Spleen (tissue), 11 donors: ENCODE results near the gene C5orf63. TPM values are rescaled to one million over a fixed set of nuclear protein-coding genes. Genes with fewer than 3 reads are reported as not detected.
"Not testable (repeated sequence)": the region's sequence is repeated elsewhere in the genome, so short reads cannot be mapped to it uniquely, and the experiment has no call there.

ENCODE experiments used
- DNase-seq: peaks from one replicate; pipeline ENCODE4 v3.0.0-alpha.2; 2020
- H3K27ac ChIP-seq, 8 donors: fragments of 200-600 bp; sonication (generic) in 7 of 8; 1 replicate in 4 of 8; 2 replicates in 4 of 8; pipeline versions ENCODE4 v1.5.0 to v1.8.0; 2016 to 2021; ENCODE audit warnings: inconsistent platforms in 4 of 8, mild to moderate bottlenecking in 4 of 8, moderate library complexity in 1 of 8
- H3K27me3 ChIP-seq, 7 donors: fragments of 200-600 bp; sonication (generic) in 6 of 7; replicated peaks in 1 of 7; 1 replicate in 4 of 7; 2 replicates in 3 of 7; pipeline versions ENCODE4 v1.5.0 to v1.8.0; 2016 to 2021; ENCODE audit warnings: inconsistent platforms in 3 of 7, mild to moderate bottlenecking in 1 of 7
- H3K36me3 ChIP-seq, 6 donors: fragments of 200-600 bp; sonication (generic) in 5 of 6; 1 replicate in 4 of 6; 2 replicates in 2 of 6; pipeline versions ENCODE4 v1.5.0 to v1.8.0; 2016 to 2021; ENCODE audit warnings: inconsistent platforms in 2 of 6
- H3K4me1 ChIP-seq, 6 donors: fragments of 200-600 bp; sonication (generic) in 5 of 6; 1 replicate in 3 of 6; 2 replicates in 3 of 6; pipeline versions ENCODE4 v1.5.0 to v1.8.0; 2016 to 2021; ENCODE audit warnings: inconsistent platforms in 3 of 6
- H3K4me3 ChIP-seq, 8 donors: fragments of 200-600 bp; sonication (generic) in 7 of 8; 1 replicate in 4 of 8; 2 replicates in 4 of 8; pipeline versions ENCODE4 v1.5.0 to v1.8.0; 2016 to 2021; ENCODE audit warnings: inconsistent platforms in 4 of 8, mild to moderate bottlenecking in 4 of 8, moderate library complexity in 2 of 8
- H3K9me3 ChIP-seq, 8 donors: fragments of 200-600 bp; sonication (generic) in 7 of 8; 1 replicate in 4 of 8; 2 replicates in 4 of 8; pipeline versions ENCODE4 v1.5.0 to v1.8.0; 2016 to 2021; ENCODE audit warnings: inconsistent platforms in 4 of 8
- CTCF ChIP-seq, 11 experiments: fragments of 200-600 bp in 7 of 11; fragments of 450-650 bp in 4 of 11; sonication (generic) in 4 of 11; IDR thresholded peaks in 8 of 11; conservative IDR thresholded peaks in 3 of 11; 1 replicate in 7 of 11; 2 replicates in 4 of 11; pipeline versions ENCODE4 v1.4.0 to v1.8.0; 2016 to 2021; ENCODE audit warnings: antibody characterized with exemption in 11 of 11, inconsistent platforms in 4 of 11, mild to moderate bottlenecking in 1 of 11
- POLR2A ChIP-seq, 3 donors: fragments of 450-650 bp; IDR thresholded peaks; one replicate each; pipeline ENCODE4 v1.5.1; 2017; ENCODE audit warnings: antibody characterized with exemption in 3 of 3, mild to moderate bottlenecking in 1 of 3
- POLR2AphosphoS5 ChIP-seq, 3 donors: sonication (generic); formaldehyde crosslinking; IDR thresholded peaks; one replicate each; pipeline ENCODE4 v1.5.1; 2017; ENCODE audit warnings: antibody characterized with exemption in 3 of 3
- WGBS, 5 donors: extraction: QIAGEN DNeasy Blood & Tissue Kit in 3 of 5; methylation state at CpG; one replicate each; pipeline versions ENCODE4 v1.1.5 to v1.1.7; 2013 to 2018; 5-methylcytosine and 5-hydroxymethylcytosine counted together
- intact Hi-C: fragments of 100-400 bp; cut with DNase I; formaldehyde crosslinking; loops from one replicate; pipeline ENCODE4 v1.15.0; 2023; ENCODE audit warnings: low total_unique reads
- polyA plus RNA-seq, 3 donors: library from polyadenylated mRNA; stranded (reverse); fragments of 200-250 nt; gene quantifications; one replicate each; pipeline ENCODE4 v1.2.1, GENCODE V29; 2013
- total RNA-seq, 7 donors: library from RNA; depleted of rRNA in 3 of 7; stranded (reverse); fragments of >200 nt in 3 of 7; fragmentation: NEBNext Ultra II Directional in 4 of 7; extraction: Animal tissue kit (Norgen Biotek cat#: 25700) in 4 of 7; gene quantifications; one replicate each; pipeline versions ENCODE4 v1.1.0 to v1.2.1, GENCODE V29; 2016 to 2021
- donor health status: healthy with polysubstance abuse.
- donor health status: DM: no; HTN: no; CAD: no; lungs with moderate emphysema.
- donor health status: DM: no; HTN: no; CAD: no.
- donor health status: Bipolar disorder and iron deficiency.
- donor health status: healthy.
- donor health status: DM: no; HTN: no; CAD: no.
- donor health status: DM: yes; HTN: yes; CAD: no.

The C5orf63 gene
- total and polyA plus RNA-seq, 10 donors, result 2.3 to 10.1 (median 4.8) TPM

- H3K9me3 ChIP-seq, result no peaks in the 10 kb centered on the region
- no peak overlapping the region for H3K4me3 ChIP-seq
- peaks cover 0 to 47% (median 20%) of the 10 kb centered on the region in 6 donors for H3K4me1 ChIP-seq
- H3K27ac ChIP-seq, result no peak overlapping the region
- TF ChIP-seq POLR2A (IDR thresholded peaks at IDR 0.05) (no peak), POLR2AphosphoS5 (IDR thresholded peaks at IDR 0.05) (no peak), CTCF (IDR thresholded peaks at IDR 0.05 in 8 of 11, conservative IDR thresholded peaks at IDR 0.05 in 3 of 11) (no peak)
- 61 to 93% (median 74%) methylated on average over 1 of the region's 1 CpG for WGBS, 5 donors
- H3K27me3 ChIP-seq, result no peaks in the 10 kb centered on the region
- no peak for DNase-seq
- intact Hi-C loops, result no loop called here
- H3K36me3 ChIP-seq, result no peaks in the 10 kb centered on the region
Observed at GRCh38 chr5:127025467-127025866, 47.8 kb downstream of the C5orf63 start.

- no peaks in the 10 kb centered on the region for H3K36me3 ChIP-seq
- intact Hi-C loops, result no loop called here
- no peak overlapping the region for H3K27ac ChIP-seq
- H3K27me3 ChIP-seq, result no peaks in the 10 kb centered on the region
- H3K4me1 ChIP-seq, result peaks cover 0 to 50% (median 20%) of the 10 kb centered on the region in 6 donors
- WGBS, 5 donors, result 69 to 98% (median 85%) methylated on average over 4 of the region's 4 CpGs
- no peaks in the 10 kb centered on the region for H3K9me3 ChIP-seq
- no peak for TF ChIP-seq CTCF (IDR thresholded peaks at IDR 0.05 in 8 of 11, conservative IDR thresholded peaks at IDR 0.05 in 3 of 11)
- TF ChIP-seq POLR2A (IDR thresholded peaks at IDR 0.05), result no peak
- TF ChIP-seq POLR2AphosphoS5 (IDR thresholded peaks at IDR 0.05), result no peak
- DNase-seq, result no peak
- no peak overlapping the region for H3K4me3 ChIP-seq
Observed at GRCh38 chr5:127024821-127025220, 48.5 kb downstream of the C5orf63 start.

DNA sequence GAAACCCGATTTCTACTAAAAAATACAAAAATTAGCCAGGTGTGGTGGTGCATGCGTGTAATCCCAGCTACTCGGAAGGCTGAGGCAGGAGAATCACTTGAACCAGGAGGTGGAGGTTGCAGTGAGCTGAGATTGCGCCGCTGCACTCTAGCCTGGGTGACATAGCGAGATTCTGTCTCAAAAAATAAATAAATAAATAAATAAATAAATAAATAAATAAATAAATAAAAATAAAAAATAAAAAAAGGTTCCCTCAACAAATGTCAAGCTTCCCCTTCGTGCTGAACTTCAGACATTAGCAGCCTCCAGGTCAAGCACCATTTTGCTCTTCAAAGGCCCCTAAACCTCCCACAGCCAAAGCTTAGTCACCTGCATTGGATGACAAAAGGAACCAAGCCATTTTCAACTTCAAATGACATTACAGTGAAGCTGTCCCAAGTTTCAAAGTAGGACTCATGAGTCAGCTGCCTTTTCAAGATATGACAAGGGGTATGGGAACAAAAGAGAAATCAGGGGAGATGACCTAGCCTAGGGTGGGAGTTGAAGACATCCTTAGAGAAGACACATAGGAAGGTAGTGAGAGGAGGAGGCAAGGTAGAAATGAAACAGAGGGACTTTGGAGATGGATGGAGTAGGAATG lies 49.6 kb downstream of the C5orf63 start:
- intact Hi-C loops, DNase-seq, H3K27ac ChIP-seq, H3K36me3 ChIP-seq, H3K9me3 ChIP-seq, H3K27me3 ChIP-seq, H3K4me3 ChIP-seq: not testable (repeated sequence)
- peaks cover 0 to 44% (median 11%) of the 10 kb centered on the region in 6 donors for H3K4me1 ChIP-seq
- 91 to 98% (median 94%) methylated on average over 7 of the region's 7 CpGs for WGBS, 5 donors

GRCh38 chr5:127022846-127023245 lies 50.5 kb downstream of the C5orf63 start:
- Histone ChIP-seq H3K4me1 (peaks cover 0 to 36% (median 3%) of the 10 kb centered on the region in 6 donors), H3K27ac (no peak overlapping the region), H3K4me3 (no peak overlapping the region), H3K9me3 (no peaks in the 10 kb centered on the region), H3K36me3 (no peaks in the 10 kb centered on the region), H3K27me3 (no peaks in the 10 kb centered on the region)
- DNase-seq, result no peak
- TF ChIP-seq POLR2A (IDR thresholded peaks at IDR 0.05) (no peak), POLR2AphosphoS5 (IDR thresholded peaks at IDR 0.05) (no peak), CTCF (IDR thresholded peaks at IDR 0.05 in 8 of 11, conservative IDR thresholded peaks at IDR 0.05 in 3 of 11) (no peak)
- 92 to 97% (median 96%) methylated on average over 3 of the region's 3 CpGs for WGBS, 5 donors
- intact Hi-C loops, result no loop called here
